Skeletal muscle cell (primary cell): ENCODE measurements around the gene NKAIN4.

Experiments used
- DNase-seq: peaks from one replicate; pipeline ENCODE4 v3.0.0-alpha.2; 2010; ENCODE audit warnings: low read depth
- H3K4me3 ChIP-seq: 2 replicates; pipeline ENCODE4 v1.5.1; 2011; ENCODE audit warnings: low read depth, mild to moderate bottlenecking, control low read depth, low read length, moderate library complexity

Gene NKAIN4

DNA sequence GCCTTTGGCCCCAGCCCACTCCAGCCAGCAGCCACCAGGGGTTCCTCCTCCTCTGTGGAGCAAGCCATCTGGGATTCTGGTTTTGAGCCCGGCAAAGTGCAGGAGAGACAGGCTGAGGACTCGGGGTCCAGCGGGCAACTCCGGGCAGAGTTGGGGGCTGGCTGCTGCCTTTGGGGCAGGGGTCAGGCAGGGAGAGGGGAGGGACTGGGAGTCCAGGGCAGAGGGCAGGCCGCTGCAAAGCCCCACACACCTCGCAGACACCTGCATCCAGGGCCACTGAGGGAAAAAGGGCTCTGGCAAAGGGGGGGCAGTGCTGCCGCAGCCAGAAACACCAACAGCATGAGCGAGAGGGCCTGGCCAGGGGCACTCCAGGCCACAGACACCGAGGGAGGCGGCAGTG is 9.8 kb downstream of the NKAIN4 start:
- no peak for DNase-seq
- H3K4me3 ChIP-seq: no peak overlapping the region

DNA sequence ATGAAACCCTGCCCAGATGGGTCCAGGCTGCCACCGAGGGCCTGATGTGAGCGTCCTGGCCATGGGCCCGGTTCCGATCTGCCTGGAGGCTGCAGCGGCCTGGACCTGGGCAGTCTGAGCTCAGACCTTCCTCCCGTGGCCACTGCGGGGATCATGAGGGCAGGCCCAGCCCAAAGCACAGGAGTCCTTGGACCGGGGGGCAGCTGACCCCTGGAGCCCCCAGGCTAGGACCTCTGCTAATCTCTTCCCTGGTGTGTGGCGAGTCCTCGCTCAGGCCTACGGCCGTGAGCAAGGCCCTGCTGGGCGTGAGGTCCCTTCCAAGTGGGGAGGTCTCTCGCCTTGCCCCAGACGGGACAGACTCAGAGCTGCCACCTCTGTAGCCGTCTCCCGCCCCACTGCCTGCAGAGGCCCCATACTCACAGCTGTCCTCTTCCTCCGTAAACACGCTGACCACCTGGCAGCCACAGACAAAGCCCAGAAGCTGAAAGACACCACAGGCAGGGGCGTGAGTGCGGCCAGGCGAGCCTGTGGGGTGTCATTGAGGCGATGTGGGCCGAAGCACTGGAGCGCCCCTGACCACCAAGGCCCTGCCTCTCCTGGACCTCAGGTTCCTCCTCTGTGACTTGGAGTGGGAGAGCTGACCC is 10.5 kb downstream of the NKAIN4 start:
- no peak for DNase-seq
- H3K4me3 ChIP-seq: no peak overlapping the region

DNA sequence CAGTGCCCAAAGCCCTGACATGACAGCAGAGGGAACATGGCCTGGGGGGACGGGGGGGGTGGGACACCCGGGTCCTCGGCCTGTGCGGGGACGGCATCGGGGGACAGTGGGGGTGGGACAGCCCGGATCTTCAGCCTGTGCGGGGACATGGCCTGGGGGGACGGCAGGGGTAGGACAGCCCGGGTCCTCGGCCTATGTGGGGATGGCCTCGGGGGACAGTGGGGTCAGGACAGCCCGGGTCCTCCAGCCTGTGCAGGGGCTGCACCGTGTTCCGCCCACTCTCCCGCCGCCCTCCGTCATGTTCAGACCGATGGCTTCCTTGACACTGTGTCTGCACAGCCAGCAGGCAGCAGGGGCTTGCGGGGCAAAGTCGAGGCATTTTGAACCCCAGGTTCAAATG is 11.5 kb downstream of the NKAIN4 start:
- H3K4me3 ChIP-seq: no peak overlapping the region
- DNase-seq: no peak

DNA sequence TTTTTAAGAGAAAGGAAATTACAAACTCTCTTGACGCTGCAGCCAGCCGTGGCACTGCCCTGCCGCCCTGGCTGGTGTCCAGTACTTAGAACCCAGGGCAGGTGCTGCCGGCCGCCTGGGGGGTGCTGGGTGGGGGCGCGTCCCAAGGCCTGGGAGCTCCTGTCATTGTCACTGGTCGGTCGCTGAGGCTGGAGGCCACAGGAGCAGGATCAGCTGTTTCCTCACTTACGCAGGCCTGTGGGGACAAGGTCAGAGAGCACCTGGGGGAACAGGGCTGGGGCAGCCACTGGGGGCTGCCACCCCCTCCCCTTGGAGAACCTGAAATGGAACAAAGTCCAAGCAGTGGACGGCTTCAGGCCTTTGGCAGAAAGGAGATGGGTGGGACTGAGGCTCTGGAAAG is 13.0 kb downstream of the NKAIN4 start:
- no peak overlapping the region for H3K4me3 ChIP-seq
- DNase-seq: no peak

DNA sequence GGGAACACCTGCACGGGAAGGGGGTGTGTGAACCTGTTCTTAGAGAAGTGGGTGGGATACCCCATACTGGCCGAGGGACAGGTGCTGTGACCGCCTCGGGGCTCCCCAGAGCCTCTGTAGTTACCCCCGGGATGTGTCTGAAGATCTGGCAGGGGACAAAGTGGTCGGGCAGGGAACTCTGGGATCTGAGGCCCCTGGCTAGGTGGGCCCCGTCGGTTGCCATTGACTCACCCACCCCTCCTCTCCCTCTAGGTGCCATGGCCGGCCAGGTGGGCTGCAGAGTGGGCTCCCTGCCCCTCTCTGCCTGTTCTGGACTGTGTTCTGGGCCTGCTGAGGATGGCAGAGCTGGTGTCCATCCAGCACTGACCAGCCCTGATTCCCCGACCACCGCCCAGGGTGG is 14.3 kb downstream of the NKAIN4 start:
- H3K4me3 ChIP-seq: no peak overlapping the region
- no peak for DNase-seq

DNA sequence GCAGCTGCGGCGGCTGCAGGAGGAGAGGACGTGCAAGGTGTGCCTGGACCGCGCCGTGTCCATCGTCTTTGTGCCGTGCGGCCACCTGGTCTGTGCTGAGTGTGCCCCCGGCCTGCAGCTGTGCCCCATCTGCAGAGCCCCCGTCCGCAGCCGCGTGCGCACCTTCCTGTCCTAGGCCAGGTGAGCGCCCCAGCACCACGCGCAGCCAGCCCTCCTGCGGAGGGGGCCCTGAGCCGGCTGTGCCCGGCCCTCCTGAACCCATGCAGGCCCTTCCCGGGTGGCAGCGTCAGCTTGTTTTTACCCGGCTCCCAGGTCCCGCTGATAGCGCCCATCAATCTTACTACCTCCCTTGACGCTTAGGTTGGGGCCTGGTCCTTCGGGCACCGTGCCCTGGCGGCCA is 14.8 kb downstream of the NKAIN4 start:
- no peak for DNase-seq
- H3K4me3 ChIP-seq: no peak overlapping the region

DNA sequence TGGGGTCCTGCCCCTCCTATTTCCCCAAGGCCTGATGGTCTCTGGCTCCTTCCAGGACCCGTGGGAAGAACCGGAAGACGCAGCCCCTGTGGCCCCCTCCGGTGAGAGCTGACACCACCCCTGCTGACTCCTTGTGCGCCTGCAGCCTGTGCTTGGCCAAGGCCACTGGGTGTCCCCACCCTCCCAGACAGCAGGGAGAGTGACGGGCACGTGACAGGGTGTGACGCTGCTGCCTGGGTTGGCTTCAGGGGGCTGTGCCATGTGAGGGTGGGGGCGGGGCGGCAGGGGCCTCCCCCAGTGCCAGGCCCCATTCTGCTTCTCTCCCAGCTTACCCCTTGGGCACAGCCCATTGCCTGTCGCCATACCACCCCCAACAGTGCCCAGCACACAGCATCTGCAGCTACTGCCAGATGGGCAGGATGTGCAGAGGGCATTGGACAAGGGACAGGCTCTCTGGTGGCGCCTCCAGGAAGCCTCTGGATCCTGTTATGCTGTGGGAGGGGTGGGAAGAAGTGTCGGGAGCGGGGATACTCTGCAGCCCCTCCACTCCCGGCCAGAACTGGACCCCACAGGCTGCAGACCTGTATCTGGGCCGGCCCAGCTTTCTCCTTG is 15.6 kb downstream of the NKAIN4 start:
- H3K4me3 ChIP-seq: no peak overlapping the region
- DNase-seq: no peak

DNA sequence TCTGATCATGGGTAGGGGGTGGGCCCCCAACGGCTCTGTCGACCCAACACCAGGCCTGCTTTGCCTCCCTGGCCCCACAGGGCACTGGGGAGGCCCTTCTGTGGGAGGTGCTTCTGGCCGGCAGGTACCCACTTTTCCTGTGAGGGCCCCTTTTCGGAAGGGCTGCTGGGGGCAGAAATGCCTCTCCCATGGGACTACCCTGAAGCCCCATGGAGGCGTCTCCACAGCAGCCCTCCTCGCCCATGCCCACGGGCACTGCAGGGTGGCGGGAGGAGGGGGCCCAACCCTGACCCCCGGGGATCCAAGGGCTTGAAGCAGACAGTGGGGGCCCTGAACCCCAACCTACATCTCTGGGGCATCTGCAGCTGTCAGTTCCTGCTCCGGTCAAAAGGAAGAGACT is 16.2 kb downstream of the NKAIN4 start:
- DNase-seq: no peak
- no peak overlapping the region for H3K4me3 ChIP-seq

DNA sequence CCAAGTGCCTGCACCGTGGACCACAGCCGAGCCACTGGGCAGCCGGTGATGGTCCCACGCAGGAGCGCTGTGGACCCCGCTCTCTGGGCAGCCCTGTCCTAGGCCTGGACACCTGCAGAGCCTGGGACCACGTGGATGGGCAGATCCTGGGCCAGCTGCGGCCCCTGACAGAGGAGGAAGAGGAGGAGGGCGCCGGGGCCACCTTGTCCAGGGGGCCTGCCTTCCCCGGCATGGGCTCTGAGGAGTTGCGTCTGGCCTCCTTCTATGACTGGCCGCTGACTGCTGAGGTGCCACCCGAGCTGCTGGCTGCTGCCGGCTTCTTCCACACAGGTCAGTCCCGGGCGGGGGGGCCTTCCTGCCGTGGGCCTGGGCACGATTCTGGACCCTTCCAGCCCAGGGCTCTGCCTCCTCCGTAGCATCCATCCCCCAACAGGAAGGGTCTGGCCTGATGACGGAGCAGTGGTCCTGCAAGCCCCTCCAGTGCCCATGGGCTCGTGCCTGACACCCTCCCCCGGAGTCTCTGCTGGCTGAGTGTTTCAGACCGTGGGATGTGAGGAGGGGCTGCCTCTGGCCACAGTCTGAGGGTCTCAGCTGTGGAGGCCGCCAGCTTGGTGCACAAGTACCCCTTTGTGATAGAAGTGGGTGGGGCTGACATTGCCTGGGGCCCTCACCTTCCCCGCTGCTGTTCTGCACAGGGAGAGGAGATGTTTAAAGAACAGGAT is 18.0 kb downstream of the NKAIN4 start:
- DNase-seq: no peak
- no peak overlapping the region for H3K4me3 ChIP-seq

DNA sequence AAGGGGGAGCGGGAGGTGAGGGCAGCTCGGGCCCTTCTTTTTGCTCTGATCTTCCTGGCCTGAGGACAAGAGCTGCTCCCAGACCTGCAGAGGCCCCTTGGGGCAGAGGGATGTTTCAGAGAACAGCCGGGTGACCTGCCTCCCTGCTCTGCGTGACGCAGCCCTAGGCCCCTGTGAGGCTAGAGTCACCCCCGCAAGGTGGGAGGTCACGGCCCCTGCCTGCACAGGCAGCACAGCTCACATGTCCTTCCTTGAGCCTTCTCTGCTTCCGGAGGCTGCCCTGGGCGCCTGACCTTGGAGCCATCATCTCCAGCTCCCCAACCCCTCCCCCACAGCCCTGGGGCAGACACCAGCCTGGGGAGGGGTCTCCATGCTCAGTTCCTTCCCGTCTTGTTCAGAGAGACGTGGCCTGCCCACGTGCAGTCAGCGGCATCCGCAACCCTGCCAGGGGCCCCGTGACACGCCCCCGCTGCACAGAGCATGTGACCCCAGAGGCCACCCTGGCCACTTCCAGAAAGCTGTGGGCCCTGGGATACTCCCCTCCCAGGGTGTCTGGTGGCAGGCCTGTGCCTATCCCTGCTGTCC is 18.8 kb downstream of the NKAIN4 start, which contains the start of gene BIRC7:
Gene BIRC7 (plus strand): TSS at position 507 of the 585 bp plus-strand sequence. CDS start 192 bp downstream, outside the sequence.
- no peak for DNase-seq
- no peak within 1 kb of the TSS for H3K4me3 ChIP-seq

DNA sequence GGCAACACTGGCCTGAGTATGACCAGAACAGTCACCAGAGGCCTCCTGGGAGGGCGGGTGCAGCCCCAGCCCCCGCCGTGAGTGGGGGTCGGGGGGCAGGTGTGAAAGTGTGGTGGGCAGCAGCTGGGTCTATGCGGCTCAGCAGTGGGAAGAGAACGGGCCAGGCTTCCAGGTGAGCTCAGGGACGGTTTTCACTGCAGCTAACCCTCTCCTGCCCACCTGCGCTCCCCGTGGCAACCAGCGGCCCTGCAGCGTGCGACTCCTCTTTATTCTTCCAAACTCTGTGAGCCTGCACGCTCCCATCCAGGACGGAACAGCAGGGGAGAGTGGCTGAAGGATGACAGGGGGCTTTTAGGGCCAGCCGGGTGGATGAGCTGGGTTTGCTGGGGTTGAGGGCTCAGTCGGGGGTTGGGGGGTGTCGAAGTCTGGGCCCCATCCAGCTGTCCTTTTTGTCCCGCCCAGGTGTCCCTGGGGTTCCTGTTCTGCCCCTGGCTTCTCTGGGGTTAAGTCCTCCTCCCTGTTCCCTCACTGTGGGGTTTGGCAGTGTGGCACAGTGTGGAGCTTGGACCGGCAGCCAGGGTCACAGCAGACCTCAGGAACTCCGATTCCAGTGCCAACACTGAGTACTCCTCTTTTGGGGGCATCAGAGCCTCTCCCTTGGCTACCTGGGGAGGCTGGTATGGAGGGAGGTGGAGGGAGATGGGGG is 19.4 kb downstream of the NKAIN4 start:
- H3K4me3 ChIP-seq: no peak overlapping the region
- no peak for DNase-seq

DNA sequence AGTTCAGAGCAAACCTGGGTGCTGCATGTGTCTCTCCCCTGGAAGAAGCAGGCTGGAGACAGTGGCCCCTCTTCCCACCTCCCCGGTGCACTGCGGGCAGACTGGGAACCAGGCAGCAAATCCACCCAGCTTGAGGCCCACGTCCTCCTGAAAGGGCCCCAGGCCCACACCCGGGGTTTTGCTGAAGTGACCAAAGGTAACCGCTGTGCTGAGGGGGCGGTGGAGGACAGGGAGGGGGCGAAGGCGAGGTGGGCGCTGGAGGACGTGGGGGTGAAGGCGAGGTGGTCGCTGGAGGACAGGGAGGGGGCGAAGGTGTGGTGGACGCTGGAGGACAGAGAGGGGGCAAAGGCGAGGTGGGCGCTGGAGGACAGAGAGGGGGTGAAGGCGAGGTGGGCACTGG is 20.3 kb downstream of the NKAIN4 start:
- H3K4me3 ChIP-seq: no peak overlapping the region
- no peak for DNase-seq

DNA sequence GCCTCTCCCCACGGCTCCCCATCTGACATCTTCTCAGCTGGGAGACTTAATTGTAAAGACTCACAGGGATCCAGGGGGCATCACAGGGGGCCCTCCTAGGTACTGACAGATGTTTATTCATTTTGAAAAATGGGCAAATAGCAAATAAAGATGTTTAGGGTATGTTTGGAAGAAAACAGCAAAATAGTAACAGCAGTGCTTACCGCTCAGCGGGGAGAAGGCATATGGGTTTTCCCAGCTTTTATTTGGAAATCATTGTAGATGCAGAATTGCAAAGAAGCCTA is 21.3 kb downstream of the NKAIN4 start:
- no peak overlapping the region for H3K4me3 ChIP-seq
- DNase-seq: no peak

DNA sequence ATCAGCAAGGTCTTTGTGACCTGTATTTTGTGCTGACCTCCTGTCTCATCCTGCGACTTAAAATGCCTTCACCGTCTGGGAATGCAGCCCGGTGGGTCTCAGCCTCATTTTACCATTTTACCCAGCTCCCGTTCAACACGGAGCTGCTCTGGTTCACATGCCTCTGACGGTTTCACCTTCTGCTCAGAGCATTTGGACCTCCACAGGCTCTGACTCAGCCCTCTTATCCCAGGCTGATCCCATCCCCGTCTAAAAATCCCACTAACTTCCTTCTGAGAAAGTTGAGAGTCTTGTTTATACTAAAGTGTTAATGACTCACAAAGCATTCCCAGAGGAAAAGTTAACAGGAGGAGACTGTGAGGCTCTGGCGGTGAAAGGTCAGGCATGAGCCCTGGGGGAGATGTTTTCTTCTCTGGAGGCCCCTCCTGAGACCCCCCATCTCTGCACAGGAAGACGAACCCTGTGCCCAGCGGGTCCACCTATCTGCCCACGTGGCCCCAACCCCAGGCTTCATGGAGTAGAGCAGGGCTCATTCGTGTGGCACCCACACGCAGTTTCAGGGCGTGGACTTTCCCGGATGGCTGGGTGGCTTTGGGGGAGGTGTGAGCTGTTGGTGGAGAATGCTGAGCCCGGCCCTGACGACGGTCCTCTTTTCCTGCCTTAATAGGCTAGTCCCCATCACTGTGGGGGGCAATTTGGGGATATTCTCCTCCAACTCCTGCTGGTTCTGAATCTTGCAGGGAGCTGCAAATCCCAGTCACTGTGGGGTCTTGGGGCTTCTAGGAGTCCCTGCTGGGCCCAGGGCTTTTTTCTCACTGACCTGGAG is 21.8 kb downstream of the NKAIN4 start:
- H3K4me3 ChIP-seq: no peak overlapping the region
- peak; percentile 76 for DNase-seq

DNA sequence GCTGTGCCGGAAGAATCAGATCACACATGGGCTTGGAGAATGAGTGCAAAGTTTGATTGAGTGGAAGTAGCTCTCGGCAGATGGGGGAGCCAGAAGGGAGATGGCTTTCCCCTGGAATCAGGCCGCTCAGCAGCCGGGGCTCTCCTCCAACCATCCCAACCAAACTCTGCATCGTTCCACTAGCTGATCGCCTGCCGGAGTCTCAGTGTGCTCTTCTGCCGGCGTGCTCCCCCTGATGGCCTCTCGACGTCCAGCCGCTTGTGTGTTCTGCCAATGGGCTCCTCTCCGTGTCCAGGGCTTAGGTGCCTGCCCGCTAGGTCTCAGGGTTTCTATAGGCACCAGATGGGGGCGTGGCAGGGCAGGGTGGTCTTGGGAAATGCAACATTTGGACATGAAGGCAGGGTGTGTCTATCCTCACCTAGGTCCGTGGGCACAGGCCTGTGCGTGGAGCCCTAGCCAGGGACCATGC is 23.4 kb downstream of the NKAIN4 start:
- DNase-seq: peak; percentile 33

DNA sequence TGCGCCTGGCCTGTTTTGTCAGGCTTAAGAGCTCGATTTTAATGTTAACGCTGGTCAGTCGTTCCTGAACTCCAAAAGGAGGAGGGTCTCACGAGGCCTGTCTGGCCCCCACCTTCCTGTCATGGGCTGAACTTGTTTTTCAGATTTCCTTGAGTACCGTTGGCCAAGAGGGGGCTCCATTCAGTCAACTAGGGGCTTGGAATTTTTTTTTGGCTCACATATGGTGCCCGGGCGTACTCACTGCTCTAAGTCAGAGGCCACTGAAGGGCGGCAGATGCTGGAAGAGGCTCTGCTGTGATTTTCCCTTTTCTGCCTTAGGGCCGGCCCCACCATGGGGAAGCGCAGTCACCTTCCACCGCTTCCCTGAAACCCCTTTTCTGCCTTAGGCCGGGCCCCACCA is 25.5 kb downstream of the NKAIN4 start:
- no peak for DNase-seq
- H3K4me3 ChIP-seq: no peak overlapping the region

More for the DNA sequence above, 23.4 kb downstream of the NKAIN4 start:
- no peak overlapping the region for H3K4me3 ChIP-seq

DNA sequence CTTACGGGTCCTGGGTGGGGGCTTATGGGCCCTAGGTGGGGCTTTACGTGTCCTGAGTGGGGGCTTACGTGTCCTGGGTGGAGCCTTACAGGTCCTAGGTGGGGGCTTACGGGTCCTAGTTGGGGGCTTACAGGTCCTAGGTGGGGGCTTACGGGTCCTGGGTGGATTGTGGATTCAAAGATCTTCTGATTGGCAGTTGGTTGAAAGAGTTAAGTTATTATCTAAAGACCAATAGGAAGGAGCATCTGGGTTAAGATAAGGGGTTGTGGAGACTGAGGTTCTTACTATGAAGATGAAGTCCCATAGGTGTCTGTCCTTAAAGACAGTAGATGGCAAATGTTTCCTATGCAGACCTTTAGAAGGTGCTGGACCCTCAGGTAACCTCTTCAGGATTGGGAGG is 27.0 kb downstream of the NKAIN4 start:
- no peak for DNase-seq
- no peak overlapping the region for H3K4me3 ChIP-seq

DNA sequence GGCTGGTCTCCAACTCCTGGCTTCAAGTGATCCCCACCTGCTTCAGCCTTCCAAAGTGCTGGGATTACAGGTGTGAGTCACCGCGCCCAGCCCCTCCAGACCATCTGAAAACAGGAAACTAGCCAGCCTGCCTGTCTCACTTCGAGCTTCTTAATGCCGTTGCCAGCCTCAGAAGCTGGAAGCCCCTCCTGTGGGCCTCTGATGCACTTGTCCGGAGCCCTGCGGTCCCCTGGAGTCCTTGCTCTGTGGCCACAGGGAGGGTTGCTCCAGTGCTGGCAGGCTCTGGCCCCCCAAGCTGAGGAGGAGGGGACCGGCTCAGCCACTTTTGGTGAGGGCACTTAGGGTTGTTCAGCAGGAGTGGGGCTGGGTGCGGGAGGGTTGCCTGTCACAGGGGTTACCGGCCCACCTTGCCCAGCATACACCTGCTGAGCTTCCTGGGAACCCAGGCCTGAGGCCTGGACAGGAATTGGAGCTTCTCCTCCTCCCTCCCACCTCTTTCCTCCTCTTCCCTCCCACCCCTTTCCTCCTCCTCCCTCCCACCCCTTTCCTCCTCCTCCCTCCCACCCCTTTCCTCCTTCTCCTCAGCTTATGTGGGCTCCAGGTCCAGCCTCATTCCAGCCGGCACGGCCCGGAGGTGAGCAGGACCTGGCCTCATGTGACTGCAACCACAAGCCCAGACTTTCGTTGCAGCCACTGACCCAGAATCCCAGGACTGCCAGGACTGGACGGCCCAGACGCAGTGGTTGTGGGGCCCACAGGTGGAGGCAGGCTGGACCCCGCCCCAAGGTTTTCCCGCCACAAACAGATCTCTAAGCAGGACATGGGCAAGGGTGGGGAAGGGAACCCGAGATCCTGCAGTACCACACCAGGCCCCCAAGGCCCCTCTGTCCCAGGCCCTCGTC is 28.0 kb downstream of the NKAIN4 start:
- no peak for DNase-seq
- no peak overlapping the region for H3K4me3 ChIP-seq
